ENCODE results near the gene RPL22L1. TPM values are rescaled to one million over a fixed set of nuclear protein-coding genes. Genes with fewer than 3 reads are reported as not detected.

Gene RPL22L1
- total RNA-seq, 1 experiment from 2014 or later = 60.3 TPM

DNA sequence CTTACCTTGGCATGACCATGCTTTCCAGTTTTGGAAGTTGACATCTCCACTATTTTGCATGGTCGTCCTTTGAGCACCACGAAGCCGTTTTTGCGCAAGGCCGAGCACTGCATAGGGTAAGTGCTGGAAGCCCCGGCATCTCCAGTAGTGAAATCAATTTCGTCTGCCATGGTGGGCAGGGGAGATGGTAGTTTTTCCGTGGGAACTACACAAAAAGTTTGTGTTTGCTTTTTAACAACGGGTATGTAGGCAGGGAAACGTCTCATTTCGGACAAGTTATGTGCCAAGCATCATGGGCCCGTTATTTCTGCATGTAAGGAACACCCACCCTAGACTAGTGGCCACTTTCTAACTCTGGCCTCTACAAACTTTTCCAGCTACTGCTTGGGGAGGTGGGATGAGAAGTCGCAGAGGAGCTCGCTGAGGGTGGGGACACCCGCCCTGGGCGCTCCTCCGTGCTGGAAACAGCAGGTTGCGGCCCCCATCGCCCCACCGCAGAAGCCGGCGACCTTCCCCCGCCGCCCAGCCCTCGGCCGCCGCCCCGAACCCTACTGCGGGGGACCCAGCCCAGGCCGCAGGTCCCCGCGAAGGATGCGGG, 37.7 kb upstream of the RPL22L1 start:
- no peak for DNase-seq
- Histone ChIP-seq H3K27me3 (ENCODE audit: insufficient read depth, low read depth) (no peaks in the 10 kb centered on the region), H3F3A (ENCODE audit: insufficient read depth, low read depth) (peaks cover 24% of the 10 kb centered on the region), H3K79me2 (ENCODE audit: low read depth) (peaks cover 27% of the 10 kb centered on the region), H4K20me1 (ENCODE audit: insufficient read depth) (no peaks in the 10 kb centered on the region), H3K4me3 (peak overlapping the region; percentile 81), H3K4me2 (peak overlapping the region; percentile 94), H3K4me1 (replicated peaks; ENCODE audit: insufficient read depth) (peaks cover 32% of the 10 kb centered on the region), H3K9me3 (ENCODE audit: insufficient read depth, low read depth) (peaks cover 12% of the 10 kb centered on the region; the same call in 1 of the 2 replicates), H3K9me2 (ENCODE audit: insufficient read depth) (no peaks in the 10 kb centered on the region), H2AFZ (peak overlapping the region; percentile 97), H3K27ac (peak overlapping the region; percentile 86), H3K36me3 (ENCODE audit: low read depth) (no peaks in the 10 kb centered on the region)
- intact Hi-C loops (cut with micrococcal nuclease; ENCODE audit: unreplicated experiment) = loop anchor here (5.0 kb wide), 1 partner anchor 35 kb away; the partner anchor contains the start of gene RPL22L1
- TF ChIP-seq, protein P1, sequence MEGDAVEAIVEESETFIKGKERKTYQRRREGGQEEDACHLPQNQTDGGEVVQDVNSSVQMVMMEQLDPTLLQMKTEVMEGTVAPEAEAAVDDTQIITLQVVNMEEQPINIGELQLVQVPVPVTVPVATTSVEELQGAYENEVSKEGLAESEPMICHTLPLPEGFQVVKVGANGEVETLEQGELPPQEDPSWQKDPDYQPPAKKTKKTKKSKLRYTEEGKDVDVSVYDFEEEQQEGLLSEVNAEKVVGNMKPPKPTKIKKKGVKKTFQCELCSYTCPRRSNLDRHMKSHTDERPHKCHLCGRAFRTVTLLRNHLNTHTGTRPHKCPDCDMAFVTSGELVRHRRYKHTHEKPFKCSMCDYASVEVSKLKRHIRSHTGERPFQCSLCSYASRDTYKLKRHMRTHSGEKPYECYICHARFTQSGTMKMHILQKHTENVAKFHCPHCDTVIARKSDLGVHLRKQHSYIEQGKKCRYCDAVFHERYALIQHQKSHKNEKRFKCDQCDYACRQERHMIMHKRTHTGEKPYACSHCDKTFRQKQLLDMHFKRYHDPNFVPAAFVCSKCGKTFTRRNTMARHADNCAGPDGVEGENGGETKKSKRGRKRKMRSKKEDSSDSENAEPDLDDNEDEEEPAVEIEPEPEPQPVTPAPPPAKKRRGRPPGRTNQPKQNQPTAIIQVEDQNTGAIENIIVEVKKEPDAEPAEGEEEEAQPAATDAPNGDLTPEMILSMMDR (conservative IDR thresholded peaks at IDR 0.05) = no peak
- no peak for TF ChIP-seq EZH2 (IDR thresholded peaks at IDR 0.05; ENCODE audit: low read depth)
- BruUV-seq (replicated peaks) = no TSS peak
- CTCF ChIA-PET = interaction anchor here (0.6 to 0.7 kb wide), 2 partner anchors 551 to 718 kb away, joined by 3 to 4 read pairs; no protein-coding TSS in a partner anchor
- POLR2A ChIA-PET (ENCODE audit: unreplicated experiment) = interaction anchor here (0.5 to 0.7 kb wide), 2 partner anchors 23 to 676 kb away, joined by 3 to 4 read pairs; no protein-coding TSS in a partner anchor

DNA sequence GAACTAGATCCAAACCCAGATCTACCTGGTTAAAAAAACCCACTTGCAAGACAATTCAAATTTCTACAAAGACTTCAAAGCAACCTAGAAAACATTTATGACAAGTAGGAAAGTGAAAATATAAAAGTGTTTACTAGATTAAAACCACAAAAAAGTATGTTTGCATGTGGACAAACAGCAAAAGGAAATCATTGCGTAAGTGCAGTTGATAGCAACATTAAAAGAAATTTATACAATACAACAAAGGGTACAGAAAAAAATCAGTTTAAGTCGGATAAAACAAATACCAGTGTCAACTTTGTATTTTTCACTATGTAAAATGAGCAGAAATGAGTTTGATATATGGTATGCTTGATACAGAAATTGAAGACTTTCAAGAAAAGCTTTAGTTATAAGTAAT, 35.9 kb upstream of the RPL22L1 start:
- ChIA-PET CTCF (no interaction called here), POLR2A (ENCODE audit: unreplicated experiment) (interaction anchor here (0.5 kb wide), 1 partner anchor 865 kb away, joined by 4 read pairs; no protein-coding TSS in a partner anchor)
- DNase-seq = no peak

DNA sequence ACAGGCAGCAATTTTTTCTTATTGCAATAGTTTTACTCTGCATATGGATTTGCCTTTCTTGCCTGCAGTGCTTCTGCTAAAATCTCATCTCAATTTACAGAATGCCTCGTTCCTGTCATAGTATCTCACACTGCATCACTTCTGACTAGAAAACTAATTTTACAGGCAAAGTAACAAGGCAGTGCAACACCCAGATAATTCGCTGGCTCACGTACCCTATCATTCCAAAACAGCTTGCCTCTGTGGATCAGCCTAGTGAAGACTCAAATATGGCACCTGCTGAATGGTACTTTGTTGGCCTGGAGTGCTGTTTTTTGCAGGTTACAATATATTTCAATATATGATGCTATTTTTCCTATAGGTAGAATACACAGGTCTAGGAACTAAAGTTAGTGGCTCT, 33.1 kb upstream of the RPL22L1 start:
- Histone ChIP-seq H3K4me1 (replicated peaks; ENCODE audit: insufficient read depth) (peaks cover 24% of the 10 kb centered on the region), H4K20me1 (ENCODE audit: insufficient read depth) (no peaks in the 10 kb centered on the region), H3K4me2 (no peak overlapping the region), H3K9me2 (ENCODE audit: insufficient read depth) (no peaks in the 10 kb centered on the region), H3F3A (ENCODE audit: insufficient read depth, low read depth) (0 out of 2 replicates have a peak, but pooled peaks cover under 1% of the 10 kb centered on the region), H2AFZ (no peak overlapping the region), H3K4me3 (no peak overlapping the region), H3K79me2 (ENCODE audit: low read depth) (peaks cover 27% of the 10 kb centered on the region), H3K36me3 (ENCODE audit: low read depth) (peaks cover 11% of the 10 kb centered on the region; the same call in 1 of the 2 replicates), H3K27ac (no peak overlapping the region), H3K27me3 (ENCODE audit: insufficient read depth, low read depth) (no peaks in the 10 kb centered on the region), H3K9me3 (ENCODE audit: insufficient read depth, low read depth) (no peaks in the 10 kb centered on the region)
- no peak for DNase-seq
- CTCF ChIA-PET = no interaction called here
- intact Hi-C loops (cut with micrococcal nuclease; ENCODE audit: unreplicated experiment) = no loop called here
- TF ChIP-seq, protein P1 (conservative IDR thresholded peaks at IDR 0.05) = no peak
- TF ChIP-seq EZH2 (IDR thresholded peaks at IDR 0.05; ENCODE audit: low read depth) = no peak
- POLR2A ChIA-PET (ENCODE audit: unreplicated experiment) = interaction anchor here (0.6 to 0.7 kb wide), 2 partner anchors 505 to 848 kb away, joined by 4 to 9 read pairs; no protein-coding TSS in a partner anchor
- BruUV-seq (replicated peaks) = no TSS peak

More for the DNA sequence above, 35.9 kb upstream of the RPL22L1 start:
- no peak overlapping the region for H3K27ac ChIP-seq
- peaks cover 32% of the 10 kb centered on the region for H3K4me1 ChIP-seq (replicated peaks; ENCODE audit: insufficient read depth)
- peaks cover 8% of the 10 kb centered on the region; the same call in 1 of the 2 replicates for H3K9me3 ChIP-seq (ENCODE audit: insufficient read depth, low read depth)
- H2AFZ ChIP-seq = no peak overlapping the region
- no peaks in the 10 kb centered on the region for H4K20me1 ChIP-seq (ENCODE audit: insufficient read depth)
- BruUV-seq (replicated peaks) = no TSS peak
- TF ChIP-seq EZH2 (IDR thresholded peaks at IDR 0.05; ENCODE audit: low read depth) = no peak
- TF ChIP-seq, protein P1 (conservative IDR thresholded peaks at IDR 0.05) = no peak
- H3K9me2 ChIP-seq (ENCODE audit: insufficient read depth) = no peaks in the 10 kb centered on the region
- peak overlapping the region; percentile 94 for H3K4me2 ChIP-seq
- H3K36me3 ChIP-seq (ENCODE audit: low read depth) = 0 out of 2 replicates have a peak, but pooled peaks cover 5% of the 10 kb centered on the region
- peaks cover 24% of the 10 kb centered on the region for H3F3A ChIP-seq (ENCODE audit: insufficient read depth, low read depth)
- H3K27me3 ChIP-seq (ENCODE audit: insufficient read depth, low read depth) = no peaks in the 10 kb centered on the region
- H3K79me2 ChIP-seq (ENCODE audit: low read depth) = peaks cover 27% of the 10 kb centered on the region
- intact Hi-C loops (cut with micrococcal nuclease; ENCODE audit: unreplicated experiment) = loop anchor here (5.0 kb wide), 1 partner anchor 34 kb away; the partner anchor contains the start of gene RPL22L1
- H3K4me3 ChIP-seq = 0 out of 2 replicates have a peak overlapping the region, but pooled peaks have one; percentile 81

All from PC-9 (cell line).